ENCODE measurements around the gene LRIG3. TPM values are rescaled to one million over a fixed set of nuclear protein-coding genes. Genes with fewer than 3 reads are reported as not detected.

LRIG3 gene
- total and polyA plus RNA-seq, 2 of the 8 experiments (the other 6 are each of a cell fraction or from before 2014, with no cell fraction given): 6.5 to 9.1 TPM

DNA sequence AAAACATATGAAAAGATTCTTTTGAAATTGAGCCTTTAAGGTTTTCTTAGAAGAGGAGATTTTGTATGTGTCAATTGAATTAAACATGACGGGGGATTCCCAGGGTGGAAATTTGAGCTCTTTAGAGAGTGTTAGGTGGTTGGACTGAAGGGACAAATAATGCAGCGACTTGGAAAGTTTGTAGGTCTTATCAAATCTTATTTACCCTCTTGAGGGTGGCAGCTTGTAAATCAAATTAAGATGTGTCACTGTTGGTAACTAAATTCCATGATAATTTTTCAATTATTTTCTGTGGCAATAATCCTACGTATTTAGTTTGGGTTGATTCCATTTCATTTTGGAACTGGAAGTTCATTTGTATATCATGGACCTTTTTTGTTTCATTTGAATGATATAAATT lies 33.7 kb upstream of the LRIG3 start:
- no peak overlapping the region for H3K14ac ChIP-seq (ENCODE audit: insufficient read length)
- no peak overlapping the region for H2BK120ac ChIP-seq (replicated peaks; ENCODE audit: low read depth, low read length)
- H3K4me2 ChIP-seq (ENCODE audit: insufficient read depth in 1 of 2, low read depth in 2 of 2, low read length in 2 of 2): no peak overlapping the region
- no peak overlapping the region for H2BK15ac ChIP-seq (ENCODE audit: low read length)
- peaks cover 0 to 4% (median 3%) of the 10 kb centered on the region in 4 experiments; a peak in 2 of 7 replicates for H3K4me1 ChIP-seq (replicated peaks in 1 of 4; ENCODE audit: control insufficient read depth in 3 of 4, insufficient read depth in 4 of 4, low read length in 3 of 4)
- DNase-seq (ENCODE audit: low read depth in 1 of 2, low spot score in 2 of 2): no peak
- no peak overlapping the region for H2AK5ac ChIP-seq (ENCODE audit: low read depth, low read length)
- H3K23me2 ChIP-seq (ENCODE audit: low read depth, low read length): no peaks in the 10 kb centered on the region
- CTCF ChIA-PET (ENCODE audit: partially characterized antibody): no interaction called here
- no peak overlapping the region for H2BK12ac ChIP-seq (ENCODE audit: low read depth, low read length)
- no peak overlapping the region for H4K91ac ChIP-seq (replicated peaks; ENCODE audit: insufficient read length, low read length)
- H3K18ac ChIP-seq (ENCODE audit: extremely low read depth, low read length): no peak overlapping the region
- no peaks in the 10 kb centered on the region for H3K36me3 ChIP-seq (ENCODE audit: control insufficient read depth in 2 of 4, insufficient read depth in 4 of 4, low read length in 3 of 4)
- no peak overlapping the region for H3K4ac ChIP-seq (replicated peaks; ENCODE audit: insufficient read length, low read depth, low read length)
- no peak overlapping the region for H2AFZ ChIP-seq (ENCODE audit: low read length)
- no peak overlapping the region for H2BK5ac ChIP-seq (ENCODE audit: low read depth, low read length)
- H2BK20ac ChIP-seq (ENCODE audit: low read length): no peak overlapping the region
- H3K27me3 ChIP-seq (replicated peaks in 1 of 4; ENCODE audit: control insufficient read depth in 3 of 4, extremely low read depth in 1 of 4, insufficient read depth in 3 of 4, low read length in 3 of 4): no peaks in the 10 kb centered on the region
- no peaks in the 10 kb centered on the region for H3K79me2 ChIP-seq (ENCODE audit: control insufficient read depth in 1 of 2, insufficient read depth in 2 of 2, low read length in 2 of 2)
- H3K56ac ChIP-seq (replicated peaks; ENCODE audit: insufficient read length, low read depth, low read length): no peak overlapping the region
- 81% methylated on average over 3 of the region's 3 CpGs; no CpG with 5 or more reads in 1 of the 2 experiments for WGBS, 2 experiments (ENCODE audit: extremely low coverage in 1 of 2, insufficient coverage in 1 of 2, insufficient read length in 1 of 2, insufficient replicate concordance in 2 of 2, low coverage in 1 of 2, low lambda C conversion rate in 2 of 2, missing lambda C conversion rate in 1 of 2)
- H3K27ac ChIP-seq (ENCODE audit: low read depth, low read length): no peak overlapping the region
- no peaks in the 10 kb centered on the region for H3K9me3 ChIP-seq (ENCODE audit: insufficient read depth in 2 of 2, low read depth in 1 of 2, low read length in 1 of 2)
- no peak overlapping the region for H3K4me3 ChIP-seq (ENCODE audit: extremely low read depth in 1 of 4, insufficient read depth in 2 of 4, low read depth in 3 of 4, low read length in 4 of 4)
- no peak overlapping the region for H3K9ac ChIP-seq (replicated peaks in 1 of 4; ENCODE audit: extremely low read depth in 1 of 4, low read depth in 3 of 4, low read length in 3 of 4)
- POLR2A ChIA-PET (ENCODE audit: partially characterized antibody): no interaction called here
- no peak for FAIRE-seq
- H4K5ac ChIP-seq (ENCODE audit: insufficient read length, low read depth, low read length): no peak overlapping the region
- H3K23ac ChIP-seq (ENCODE audit: insufficient read length): no peak overlapping the region
- H4K20me1 ChIP-seq (replicated peaks in 1 of 2; ENCODE audit: control insufficient read depth in 1 of 2, insufficient read depth in 2 of 2, low read length in 2 of 2): no peaks in the 10 kb centered on the region
- no peaks in the 10 kb centered on the region for H3K79me1 ChIP-seq (ENCODE audit: low read depth, low read length)
- H4K8ac ChIP-seq (ENCODE audit: extremely low read depth, insufficient read depth, low read length): no peak overlapping the region
- TF ChIP-seq RFX5 (IDR thresholded peaks at IDR 0.05; ENCODE audit: borderline replicate concordance, low read depth, low read length): no peak
- no peak for TF ChIP-seq NANOG (IDR thresholded peaks at IDR 0.05; ENCODE audit: insufficient read depth, low read depth, low read length, poor library complexity, severe bottlenecking)
